Ramos (cell line): ENCODE results near the gene BTBD6.

Experiments
- in situ Hi-C: fragments of 300-500 bp; cut with MboI; formaldehyde crosslinking; loops from one replicate; pipeline ENCODE4 v1.14.3; 2022; ENCODE audit warnings: low sequenced_read_pairs; ENCODE audit not compliant: unreplicated experiment

Gene BTBD6

GRCh38 chr14:105209646-105210045 is 38.7 kb upstream of the BTBD6 start:
- in situ Hi-C loops = loop anchor here (25.0 kb wide), 1 partner anchor 128 kb away; no protein-coding TSS in a partner anchor

- in situ Hi-C loops = loop anchor here (25.0 kb wide), 1 partner anchor 127 kb away; no protein-coding TSS in a partner anchor
Observed at GRCh38 chr14:105210266-105211025, 37.9 kb upstream of the BTBD6 start.

- in situ Hi-C loops = loop anchor here (25.0 kb wide), 1 partner anchor 126 kb away; no protein-coding TSS in a partner anchor
Observed at GRCh38 chr14:105211086-105211757, 37.1 kb upstream of the BTBD6 start.

- in situ Hi-C loops = loop anchor here (25.0 kb wide), 1 partner anchor 126 kb away; no protein-coding TSS in a partner anchor
Observed at GRCh38 chr14:105211758-105212089, 36.6 kb upstream of the BTBD6 start.

GRCh38 chr14:105212541-105213300 is 35.6 kb upstream of the BTBD6 start:
- in situ Hi-C loops = loop anchor here (25.0 kb wide), 1 partner anchor 125 kb away; no protein-coding TSS in a partner anchor

- in situ Hi-C loops = loop anchor here (25.0 kb wide), 1 partner anchor 124 kb away; no protein-coding TSS in a partner anchor
Observed at GRCh38 chr14:105213361-105213760, 35.0 kb upstream of the BTBD6 start.

- in situ Hi-C loops = loop anchor here (25.0 kb wide), 1 partner anchor 123 kb away; no protein-coding TSS in a partner anchor
Observed at GRCh38 chr14:105214324-105214915, 33.9 kb upstream of the BTBD6 start.

GRCh38 chr14:105215602-105216001 is 32.7 kb upstream of the BTBD6 start:
- in situ Hi-C loops = loop anchor here (25.0 kb wide), 1 partner anchor 122 kb away; no protein-coding TSS in a partner anchor

- in situ Hi-C loops = loop anchor here (25.0 kb wide), 1 partner anchor 121 kb away; no protein-coding TSS in a partner anchor
Observed at GRCh38 chr14:105216490-105217247, 31.7 kb upstream of the BTBD6 start.

GRCh38 chr14:105217774-105218173 is 30.6 kb upstream of the BTBD6 start:
- in situ Hi-C loops = loop anchor here (25.0 kb wide), 1 partner anchor 120 kb away; no protein-coding TSS in a partner anchor

GRCh38 chr14:105218611-105219010 is 29.7 kb upstream of the BTBD6 start:
- in situ Hi-C loops = loop anchor here (25.0 kb wide), 1 partner anchor 119 kb away; no protein-coding TSS in a partner anchor

- in situ Hi-C loops = loop anchor here (25.0 kb wide), 1 partner anchor 118 kb away; no protein-coding TSS in a partner anchor
Observed at GRCh38 chr14:105219043-105219612, 29.2 kb upstream of the BTBD6 start.

GRCh38 chr14:105219753-105220152 is 28.6 kb upstream of the BTBD6 start:
- in situ Hi-C loops = loop anchor here (25.0 kb wide), 1 partner anchor 118 kb away; no protein-coding TSS in a partner anchor

- in situ Hi-C loops = loop anchor here (25.0 kb wide), 1 partner anchor 116 kb away; no protein-coding TSS in a partner anchor
Observed at GRCh38 chr14:105220699-105221597, 27.4 kb upstream of the BTBD6 start.

GRCh38 chr14:105221598-105222178 is 26.6 kb upstream of the BTBD6 start:
- in situ Hi-C loops = loop anchor here (25.0 kb wide), 1 partner anchor 116 kb away; no protein-coding TSS in a partner anchor

GRCh38 chr14:105223260-105223659 is 25.1 kb upstream of the BTBD6 start:
- in situ Hi-C loops = loop anchor here (25.0 kb wide), 1 partner anchor 114 kb away; no protein-coding TSS in a partner anchor
